ENCODE measurements around the gene PNMA6E.
"Not testable (repeated sequence)": the region's sequence is repeated elsewhere in the genome, so short reads cannot be mapped to it uniquely, and the experiment has no call there.

Gene PNMA6E

DNA sequence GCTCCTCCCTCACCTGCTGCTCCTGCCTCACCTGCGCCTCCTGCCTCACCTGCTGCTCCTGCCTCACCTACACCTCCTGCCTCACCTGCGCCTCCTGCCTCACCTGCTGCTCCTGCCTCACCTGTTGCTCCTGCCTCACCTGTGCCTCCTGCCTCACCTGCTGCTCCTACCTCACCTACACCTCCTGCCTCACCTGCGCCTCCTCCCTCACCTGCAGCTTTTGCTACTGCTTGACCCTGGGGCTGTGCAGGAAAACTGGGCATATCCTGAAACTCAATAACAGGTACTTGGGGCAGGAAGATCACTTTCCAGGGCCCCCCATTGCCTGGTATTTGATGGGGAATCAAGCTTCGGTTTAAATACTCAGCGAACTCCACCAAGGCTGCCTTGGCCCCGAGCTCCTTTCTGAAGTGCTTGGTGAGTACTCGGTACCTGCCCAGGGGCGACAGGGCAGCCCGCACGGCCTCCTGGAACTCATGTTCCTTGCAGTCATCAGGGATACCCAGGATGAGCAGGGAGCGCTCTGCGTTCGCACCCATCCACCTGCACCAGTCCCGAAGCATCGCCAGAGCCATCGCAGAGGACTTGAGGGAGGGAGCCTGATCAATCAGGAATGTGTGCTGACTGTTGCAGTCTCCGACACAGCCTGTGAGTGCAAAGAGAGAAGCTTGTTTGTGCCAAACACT lies 2.7 kb downstream of the PNMA6E start:
- no peak for DNase-seq (ENCODE audit: low read depth in 2 of 2)
- no peak for TF ChIP-seq CTCF (IDR thresholded peaks at IDR 0.05; ENCODE audit: low read depth, low read length)
- H3K4me3 ChIP-seq (replicated peaks in 1 of 2; ENCODE audit: low read depth in 2 of 2, low read length in 2 of 2) = no peak overlapping the region

GRCh38 chrX:153397256-153397960 lies 3.7 kb downstream of the PNMA6E start:
- no peak for TF ChIP-seq CTCF (IDR thresholded peaks at IDR 0.05; ENCODE audit: low read depth, low read length)
- H3K4me3 ChIP-seq (replicated peaks in 1 of 2; ENCODE audit: low read depth in 2 of 2, low read length in 2 of 2) = no peak overlapping the region
- DNase-seq (ENCODE audit: low read depth in 2 of 2) = no peak

- DNase-seq (ENCODE audit: low read depth in 2 of 2) = no peak
- TF ChIP-seq CTCF (IDR thresholded peaks at IDR 0.05; ENCODE audit: low read depth, low read length) = no peak
- H3K4me3 ChIP-seq (replicated peaks in 1 of 2; ENCODE audit: low read depth in 2 of 2, low read length in 2 of 2) = no peak overlapping the region
Observed at GRCh38 chrX:153396320-153397195, 4.6 kb downstream of the PNMA6E start.

GRCh38 chrX:153395613-153396319 lies 5.4 kb downstream of the PNMA6E start:
- no peak for TF ChIP-seq CTCF (IDR thresholded peaks at IDR 0.05; ENCODE audit: low read depth, low read length)
- H3K4me3 ChIP-seq (replicated peaks in 1 of 2; ENCODE audit: low read depth in 2 of 2, low read length in 2 of 2) = no peak overlapping the region
- no peak for DNase-seq (ENCODE audit: low read depth in 2 of 2)

DNA sequence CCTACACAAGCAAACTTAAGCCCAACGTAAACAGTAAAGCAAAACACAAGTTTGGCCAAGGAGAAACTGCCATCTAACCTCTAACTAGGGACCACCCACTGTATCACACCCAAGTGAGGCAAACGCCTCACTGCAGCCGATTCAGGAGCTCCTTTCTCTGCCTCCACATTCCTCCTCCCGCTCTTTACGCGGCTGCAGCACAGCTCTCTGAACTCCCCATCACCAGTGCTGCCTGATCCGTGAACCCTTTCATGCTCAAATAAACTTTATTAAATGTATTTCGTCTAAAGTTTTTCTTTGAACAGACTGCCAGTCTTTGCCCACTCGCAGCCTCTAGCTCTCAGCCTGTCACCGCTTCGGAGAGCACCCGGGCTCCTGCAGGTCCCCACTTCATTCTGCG lies 6.5 kb downstream of the PNMA6E start:
- no peak overlapping the region for H3K4me3 ChIP-seq (replicated peaks in 1 of 2; ENCODE audit: low read depth in 2 of 2, low read length in 2 of 2)
- TF ChIP-seq CTCF (IDR thresholded peaks at IDR 0.05; ENCODE audit: low read depth, low read length) = no peak
- no peak for DNase-seq (ENCODE audit: low read depth in 2 of 2)

GRCh38 chrX:153392642-153393321 lies 8.4 kb downstream of the PNMA6E start:
- no peak for DNase-seq (ENCODE audit: low read depth in 2 of 2)
- no peak overlapping the region for H3K4me3 ChIP-seq (replicated peaks in 1 of 2; ENCODE audit: low read depth in 2 of 2, low read length in 2 of 2)
- TF ChIP-seq CTCF (IDR thresholded peaks at IDR 0.05; ENCODE audit: low read depth, low read length) = no peak

GRCh38 chrX:153389460-153389768 lies 11.7 kb downstream of the PNMA6E start:
- not testable (repeated sequence) for H3K4me3 ChIP-seq (replicated peaks in 1 of 2; ENCODE audit: low read depth in 2 of 2, low read length in 2 of 2); DNase-seq (ENCODE audit: low read depth in 2 of 2)

All from cardiac fibroblast (primary cell).